ENCODE measurements around the gene APEX1.

The APEX1 gene

DNA sequence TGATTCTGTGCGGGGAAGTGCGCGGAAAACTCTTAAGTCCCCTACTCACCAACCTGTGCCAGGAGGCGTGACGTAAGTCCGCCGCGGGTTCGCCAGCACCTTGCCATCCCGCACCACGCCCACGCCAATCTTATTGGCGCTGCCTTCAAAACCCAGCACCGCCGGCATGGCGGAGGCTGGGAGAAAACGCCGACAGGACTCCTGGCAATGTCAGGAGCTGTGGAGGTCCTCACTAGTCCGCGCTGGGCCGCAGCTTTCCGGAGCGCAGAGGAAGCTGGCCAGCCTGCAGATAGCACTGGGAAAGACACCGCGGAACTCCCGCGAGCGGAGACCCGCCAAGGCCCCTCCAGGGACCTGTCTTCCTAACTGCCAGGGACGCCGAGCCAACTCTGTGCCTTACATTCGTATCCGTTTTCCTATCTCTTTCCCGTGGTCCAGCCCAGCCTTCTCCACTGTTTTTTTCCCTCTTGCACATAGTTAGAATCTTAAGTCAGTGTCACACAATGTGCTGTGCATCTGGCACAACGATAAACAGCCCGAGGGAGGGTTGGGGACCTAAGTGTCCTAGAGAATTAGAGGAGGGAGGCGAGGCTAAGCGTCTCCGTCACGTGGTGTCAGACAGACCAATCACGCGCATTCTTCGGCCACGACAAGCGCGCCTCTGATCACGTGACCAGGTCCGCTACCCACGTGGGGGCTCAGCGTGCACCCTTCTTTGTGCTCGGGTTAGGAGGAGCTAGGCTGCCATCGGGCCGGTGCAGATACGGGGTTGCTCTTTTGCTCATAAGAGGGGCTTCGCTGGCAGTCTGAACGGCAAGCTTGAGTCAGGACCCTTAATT, at the start of gene APEX1, which contains the start of gene OSGEP:
TSS of gene APEX1 (plus strand) at position 711 of the 839 bp plus-strand sequence. CDS start 420 bp downstream, outside the sequence.
TSS of gene OSGEP (minus strand) at position 297 of the 839 bp plus-strand sequence. CDS start at position 168, 129 bp downstream.
- TF ChIP-seq CTCF (IDR thresholded peaks at IDR 0.05; ENCODE audit: insufficient read depth, low read length, poor library complexity, severe bottlenecking): no peak
- DNase-seq (ENCODE audit: extremely low read depth, insufficient read length): peak; percentile 96
- Histone ChIP-seq H3K36me3 (ENCODE audit: control insufficient read depth, insufficient read depth, low read length) (peaks cover 25% of the 10 kb centered on the region), H3K27me3 (replicated peaks; ENCODE audit: control insufficient read depth, insufficient read depth, low read length) (no peaks in the 10 kb centered on the region), H3K4me3 (replicated peaks; ENCODE audit: low read depth, low read length) (peak within 1 kb of the TSS; percentile 83)

- TF ChIP-seq CTCF (IDR thresholded peaks at IDR 0.05; ENCODE audit: insufficient read depth, low read length, poor library complexity, severe bottlenecking): no peak
- Histone ChIP-seq H3K4me3 (replicated peaks; ENCODE audit: low read depth, low read length) (no peak overlapping the region), H3K27me3 (replicated peaks; ENCODE audit: control insufficient read depth, insufficient read depth, low read length) (no peaks in the 10 kb centered on the region), H3K36me3 (ENCODE audit: control insufficient read depth, insufficient read depth, low read length) (peaks cover 18% of the 10 kb centered on the region)
- no peak for DNase-seq (ENCODE audit: extremely low read depth, insufficient read length)
Observed at GRCh38 chr14:20409226-20409625, 45.8 kb upstream of the APEX1 start.

DNA sequence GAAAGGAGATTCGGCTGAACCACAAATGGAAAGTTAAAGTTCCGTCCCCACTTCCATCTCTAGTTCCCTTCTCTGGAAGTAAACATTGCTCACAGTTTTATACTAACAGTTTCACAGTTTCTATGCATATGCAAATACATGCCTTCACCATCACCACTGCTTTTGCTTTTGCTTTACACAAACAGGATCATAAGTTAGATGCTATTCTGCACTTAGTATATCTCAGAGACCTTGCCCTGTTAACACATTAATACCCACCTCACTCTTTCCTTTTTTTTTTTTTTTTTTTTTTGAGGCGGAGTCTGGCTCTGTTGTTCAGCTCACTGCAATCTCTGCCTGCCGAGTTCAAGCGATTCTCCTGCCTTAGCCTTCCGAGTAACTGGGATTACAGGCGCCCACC, 42.6 kb upstream of the APEX1 start:
- Histone ChIP-seq H3K4me3 (replicated peaks; ENCODE audit: low read depth, low read length) (peak overlapping the region; percentile 90), H3K27me3 (replicated peaks; ENCODE audit: control insufficient read depth, insufficient read depth, low read length) (no peaks in the 10 kb centered on the region), H3K36me3 (ENCODE audit: control insufficient read depth, insufficient read depth, low read length) (peaks cover 8% of the 10 kb centered on the region)
- no peak for TF ChIP-seq CTCF (IDR thresholded peaks at IDR 0.05; ENCODE audit: insufficient read depth, low read length, poor library complexity, severe bottlenecking)
- peak; percentile 27 for DNase-seq (ENCODE audit: extremely low read depth, insufficient read length)

DNA sequence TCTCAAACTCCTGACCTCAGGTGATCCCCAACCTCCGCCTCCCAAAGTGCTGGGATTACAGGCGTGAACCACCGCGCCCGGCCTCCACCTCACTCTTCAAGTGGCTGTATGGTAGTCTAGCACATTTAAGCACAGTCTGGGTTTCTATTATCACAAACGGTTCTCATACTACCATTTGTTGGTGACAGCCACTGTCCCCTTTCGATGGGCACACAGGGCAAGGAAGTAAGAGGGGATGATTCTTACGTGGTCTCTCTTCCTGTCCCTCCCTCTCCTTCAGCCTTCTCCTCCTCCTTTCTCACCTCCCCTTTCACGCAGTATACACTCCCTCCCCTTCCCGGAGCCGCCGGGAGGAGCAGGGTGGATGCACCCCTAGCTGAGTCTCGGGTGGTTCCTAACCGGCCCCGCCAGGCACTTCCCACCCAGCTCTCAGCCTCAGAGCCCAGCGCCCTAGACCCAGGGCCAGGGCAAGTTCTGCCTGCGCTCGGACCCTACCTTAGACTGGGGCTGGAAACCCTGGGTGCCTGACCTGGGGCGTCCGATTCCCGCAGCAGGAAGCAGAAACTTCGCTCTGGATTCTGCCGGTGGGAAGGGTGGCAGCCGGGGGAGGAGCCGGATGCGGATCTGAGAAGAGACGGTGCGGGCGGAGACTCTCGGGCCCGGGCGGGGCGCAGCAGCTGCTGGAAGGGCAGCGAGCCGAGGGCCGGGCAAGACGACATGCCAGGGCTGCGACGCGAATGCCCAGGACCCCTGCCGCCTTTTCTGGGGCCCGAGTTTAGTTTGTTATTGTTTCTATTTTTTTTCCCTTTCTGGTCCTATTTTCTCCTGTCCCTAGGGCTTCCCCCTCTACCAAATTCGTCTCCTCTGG, 41.9 kb upstream of the APEX1 start, which contains the start of gene TEP1:
TSS of gene TEP1 (minus strand) at position 626 of the 868 bp plus-strand sequence. CDS start 5,062 bp downstream, outside the sequence.
- DNase-seq (ENCODE audit: extremely low read depth, insufficient read length): peak; percentile 83
- peak within 1 kb of the TSS; percentile 90 for H3K4me3 ChIP-seq (replicated peaks; ENCODE audit: low read depth, low read length)
- peaks cover 2% of the 10 kb centered on the region; the same call in 1 of the 2 replicates for H3K36me3 ChIP-seq (ENCODE audit: control insufficient read depth, insufficient read depth, low read length)
- TF ChIP-seq CTCF (IDR thresholded peaks at IDR 0.05; ENCODE audit: insufficient read depth, low read length, poor library complexity, severe bottlenecking): no peak
- H3K27me3 ChIP-seq (replicated peaks; ENCODE audit: control insufficient read depth, insufficient read depth, low read length): no peaks in the 10 kb centered on the region

DNA sequence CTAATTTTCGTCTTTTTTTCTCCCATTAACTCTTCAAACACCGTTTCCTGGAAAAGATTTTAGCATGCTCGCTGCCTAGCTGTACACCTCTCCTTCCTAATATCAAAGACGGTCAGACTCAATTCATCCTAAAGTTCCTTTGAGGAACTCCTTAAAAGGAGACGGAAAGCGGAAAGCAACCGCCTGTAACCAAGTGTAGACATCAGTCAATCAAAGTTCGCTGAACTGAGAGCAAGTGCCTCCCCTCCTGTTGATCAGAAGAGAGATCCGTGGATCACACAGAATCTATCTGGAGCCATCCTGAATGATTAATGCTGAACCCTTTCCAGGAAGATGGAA, 41.3 kb upstream of the APEX1 start:
- Histone ChIP-seq H3K27me3 (replicated peaks; ENCODE audit: control insufficient read depth, insufficient read depth, low read length) (no peaks in the 10 kb centered on the region), H3K4me3 (replicated peaks; ENCODE audit: low read depth, low read length) (peak overlapping the region; percentile 90), H3K36me3 (ENCODE audit: control insufficient read depth, insufficient read depth, low read length) (no peaks in the 10 kb centered on the region)
- no peak for DNase-seq (ENCODE audit: extremely low read depth, insufficient read length)
- TF ChIP-seq CTCF (IDR thresholded peaks at IDR 0.05; ENCODE audit: insufficient read depth, low read length, poor library complexity, severe bottlenecking): no peak
